Natural killer cell (primary cell): Measurements from ENCODE around the gene CPAMD8. TPM values are rescaled to one million over a fixed set of nuclear protein-coding genes. Genes with fewer than 3 reads are reported as not detected.

Experiments
- ATAC-seq, 3 donors: fragments of 150-1000 bp in 2 of 3; fragments of 200-7000 bp in 1 of 3; cut with Tn5 transposase; 1 replicate in 1 of 3; 2 replicates in 2 of 3; pipeline ENCODE4 v1.10.0; 2021; ENCODE audit warnings: mild to moderate bottlenecking in 2 of 3, moderate library complexity in 2 of 3
- DNase-seq, 2 donors: peaks; one replicate each; pipeline versions ENCODE4 v3.0.0 to v3.0.0-alpha.2; 2013 to 2021; ENCODE audit warnings: mixed read lengths in 1 of 2
- H3K27ac ChIP-seq: one replicate; pipeline ENCODE4 v1.5.1; 2013; ENCODE audit warnings: mild to moderate bottlenecking, low read length
- H3K27me3 ChIP-seq: one replicate; pipeline ENCODE4 v1.6.1; 2013; ENCODE audit warnings: low read length; ENCODE audit not compliant: control insufficient read depth, insufficient read depth
- H3K36me3 ChIP-seq: one replicate; pipeline ENCODE4 v1.6.1; 2013; ENCODE audit warnings: low read length; ENCODE audit not compliant: control insufficient read depth, insufficient read depth
- H3K4me1 ChIP-seq: one replicate; pipeline ENCODE4 v1.6.1; 2013; ENCODE audit warnings: low read length; ENCODE audit not compliant: control insufficient read depth, insufficient read depth
- H3K4me3 ChIP-seq: one replicate; pipeline ENCODE4 v1.5.1; 2013; ENCODE audit warnings: low read length
- H3K9me3 ChIP-seq: one replicate; pipeline ENCODE4 v1.6.1; 2013; ENCODE audit warnings: low read length; ENCODE audit not compliant: control insufficient read depth, insufficient read depth
- H3K27ac Mint-ChIP-seq, 2 donors: one replicate each; pipeline ENCODE4 v1.8.0; 2022; ENCODE audit warnings: mild to moderate bottlenecking in 2 of 2, mixed read lengths in 2 of 2, moderate library complexity in 1 of 2
- H3K27me3 Mint-ChIP-seq, 2 donors: one replicate each; pipeline ENCODE4 v1.8.0; 2022; ENCODE audit warnings: low read depth in 2 of 2, mixed read lengths in 2 of 2
- H3K36me3 Mint-ChIP-seq: one replicate; pipeline ENCODE4 v1.8.0; 2022; ENCODE audit warnings: mixed read lengths
- H3K4me1 Mint-ChIP-seq, 2 donors: one replicate each; pipeline ENCODE4 v1.8.0; 2022; ENCODE audit warnings: mixed read lengths in 2 of 2
- H3K4me3 Mint-ChIP-seq: one replicate; pipeline ENCODE4 v1.8.0; 2022; ENCODE audit warnings: mild to moderate bottlenecking, moderate library complexity, mixed read lengths
- H3K9me3 Mint-ChIP-seq, 2 donors: one replicate each; pipeline ENCODE4 v1.8.0; 2022; ENCODE audit warnings: mixed read lengths in 2 of 2
- CTCF ChIP-seq: fragments of 200-600 bp; IDR thresholded peaks from one replicate; pipeline ENCODE4 v1.8.0; 2022; ENCODE audit warnings: antibody characterized with exemption
- WGBS: methylation state at CpG from one replicate; pipeline ENCODE4 v1.1.7; 2013; ENCODE audit warnings: missing lambda C conversion rate; ENCODE audit not compliant: insufficient coverage; 5-methylcytosine and 5-hydroxymethylcytosine counted together
- intact Hi-C: fragments of 100-400 bp; cut with micrococcal nuclease; formaldehyde crosslinking; loops from one replicate; pipeline ENCODE4 v1.14.2; 2022
- total RNA-seq, 4 donors: library from RNA; stranded (reverse); fragments of 120-200 nt in 1 of 4; gene quantifications; one replicate each; pipeline versions ENCODE4 v1.2.3 to v1.2.4, GENCODE V29; 2013 to 2022

CPAMD8 gene
- total RNA-seq, 3 donors from 2014 or later (not counting 1 experiment from before 2014, with no cell fraction given): 3.6 to 4.9 (median 4.7) TPM

- H3K4me3 Mint-ChIP-seq: no peak overlapping the region
- intact Hi-C loops: no loop called here
- Histone ChIP-seq H3K27me3 (no peaks in the 10 kb centered on the region), H3K9me3 (peaks cover 5% of the 10 kb centered on the region), H3K27ac (no peak overlapping the region), H3K36me3 (peaks cover 40% of the 10 kb centered on the region), H3K4me1 (no peaks in the 10 kb centered on the region), H3K4me3 (no peak overlapping the region)
- no peaks in the 10 kb centered on the region for H3K4me1 Mint-ChIP-seq
- H3K36me3 Mint-ChIP-seq: peaks cover 17% of the 10 kb centered on the region
- no peak overlapping the region for H3K27ac Mint-ChIP-seq
- no peak for TF ChIP-seq CTCF
- no peaks in the 10 kb centered on the region for H3K27me3 Mint-ChIP-seq
- no peak for ATAC-seq
- no peaks in the 10 kb centered on the region for H3K9me3 Mint-ChIP-seq
- no peak for DNase-seq
- 93% methylated on average over 15 of the region's 15 CpGs for WGBS
Observed at GRCh38 chr19:17055636-17056035, 29.0 kb upstream of the CPAMD8 start.

GRCh38 chr19:17054746-17055145 is 28.1 kb upstream of the CPAMD8 start:
- Histone ChIP-seq H3K4me1 (no peaks in the 10 kb centered on the region), H3K27me3 (no peaks in the 10 kb centered on the region), H3K9me3 (peaks cover 5% of the 10 kb centered on the region), H3K27ac (no peak overlapping the region), H3K4me3 (no peak overlapping the region), H3K36me3 (peaks cover 45% of the 10 kb centered on the region)
- peaks cover 17% of the 10 kb centered on the region for H3K36me3 Mint-ChIP-seq
- whole genome bisulfite sequencing: 100% methylated on average over 3 of the region's 5 CpGs
- H3K27me3 Mint-ChIP-seq: no peaks in the 10 kb centered on the region
- intact Hi-C loops: no loop called here
- no peak overlapping the region for H3K27ac Mint-ChIP-seq
- ATAC-seq (no peak), DNase-seq (no peak)
- no peak overlapping the region for H3K4me3 Mint-ChIP-seq
- TF ChIP-seq CTCF: no peak
- no peaks in the 10 kb centered on the region for H3K4me1 Mint-ChIP-seq
- H3K9me3 Mint-ChIP-seq: no peaks in the 10 kb centered on the region

GRCh38 chr19:17052439-17052838 is 25.8 kb upstream of the CPAMD8 start:
- intact Hi-C loops: no loop called here
- peaks cover 6% of the 10 kb centered on the region for H3K36me3 Mint-ChIP-seq
- no peaks in the 10 kb centered on the region for H3K27me3 ChIP-seq
- 76% methylated on average over 8 of the region's 8 CpGs for WGBS
- H3K4me3 Mint-ChIP-seq: no peak overlapping the region
- H3K4me1 Mint-ChIP-seq: no peaks in the 10 kb centered on the region
- H3K27ac ChIP-seq: no peak overlapping the region
- no peaks in the 10 kb centered on the region for H3K9me3 Mint-ChIP-seq
- peaks cover 33% of the 10 kb centered on the region for H3K36me3 ChIP-seq
- ATAC-seq (no peak), DNase-seq (peak in 1 of 2 donors; percentile 64)
- H3K27ac Mint-ChIP-seq: no peak overlapping the region
- peak; percentile 16 for TF ChIP-seq CTCF
- no peaks in the 10 kb centered on the region for H3K27me3 Mint-ChIP-seq
- no peaks in the 10 kb centered on the region for H3K9me3 ChIP-seq
- H3K4me1 ChIP-seq: no peaks in the 10 kb centered on the region
- no peak overlapping the region for H3K4me3 ChIP-seq

- WGBS: 95% methylated on average over 18 of the region's 18 CpGs
- intact Hi-C loops: no loop called here
- DNase-seq: no peak
- no peaks in the 10 kb centered on the region for H3K4me1 Mint-ChIP-seq
- H3K27ac ChIP-seq: no peak overlapping the region
- H3K9me3 ChIP-seq: no peaks in the 10 kb centered on the region
- no peaks in the 10 kb centered on the region for H3K9me3 Mint-ChIP-seq
- H3K27me3 Mint-ChIP-seq: no peaks in the 10 kb centered on the region
- ATAC-seq: no peak
- no peak overlapping the region for H3K4me3 Mint-ChIP-seq
- no peak overlapping the region for H3K4me3 ChIP-seq
- no peaks in the 10 kb centered on the region for H3K4me1 ChIP-seq
- H3K27ac Mint-ChIP-seq: no peak overlapping the region
- no peaks in the 10 kb centered on the region for H3K27me3 ChIP-seq
- peaks cover 33% of the 10 kb centered on the region for H3K36me3 ChIP-seq
- peaks cover 6% of the 10 kb centered on the region for H3K36me3 Mint-ChIP-seq
- no peak for TF ChIP-seq CTCF
Observed at GRCh38 chr19:17049711-17050280, 23.2 kb upstream of the CPAMD8 start.
